HK-2 (cell line): ENCODE data around the gene IMP3.
A peak's percentile ranks its signal among the peaks of the same experiment; 100 is the strongest.

Experiments used
- DNase-seq: peaks from one replicate; pipeline ENCODE4 v3.0.0-alpha.2; 2018; ENCODE audit not compliant: unreplicated experiment

Gene IMP3

GRCh38 chr15:75672646-75673425 lies 32.8 kb upstream of the IMP3 start:
- no peak for DNase-seq

DNA sequence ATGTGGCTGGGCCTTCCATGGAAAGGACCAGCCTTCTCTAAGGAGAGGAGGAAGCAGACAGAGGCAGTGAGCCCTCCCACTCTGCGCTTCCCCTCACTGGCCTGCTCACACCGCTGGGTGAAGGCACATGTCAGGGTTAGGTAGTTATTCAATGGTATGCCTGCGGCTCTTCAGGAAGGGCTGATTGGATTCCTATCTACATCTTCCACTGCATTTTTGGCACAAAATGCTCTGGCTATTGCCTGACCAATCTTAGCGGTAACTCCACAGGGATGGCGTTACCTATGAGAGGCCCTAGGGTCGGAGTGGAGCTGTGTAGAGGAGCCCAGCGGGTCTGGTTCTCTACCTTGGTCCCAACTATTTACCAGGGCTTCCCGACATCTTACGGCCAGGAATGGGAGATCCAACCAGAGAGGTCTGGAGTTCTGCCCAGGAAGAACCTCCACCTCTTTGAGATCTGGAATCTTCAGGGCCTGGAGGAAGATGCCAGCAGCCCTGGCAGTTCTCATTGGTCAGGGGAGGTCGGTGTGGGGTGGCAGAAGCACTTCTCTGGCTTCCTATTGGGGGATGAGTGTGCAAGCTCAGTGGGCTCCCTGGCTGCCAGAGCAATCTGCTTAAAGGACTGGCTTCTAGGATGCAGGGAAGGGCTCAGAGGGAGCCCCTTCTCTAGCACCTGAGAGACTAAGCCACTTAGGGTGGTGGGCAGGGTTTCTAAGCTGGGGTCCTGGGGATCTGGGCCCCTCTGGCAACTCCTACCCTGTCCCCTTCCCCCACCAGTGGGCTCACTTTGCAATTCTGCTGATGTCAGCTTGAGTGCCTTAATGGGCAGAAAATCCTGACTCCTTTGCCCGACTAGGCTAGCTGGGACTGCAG lies 31.9 kb upstream of the IMP3 start:
- no peak for DNase-seq

- DNase-seq = no peak
Observed at GRCh38 chr15:75669879-75670212, 29.8 kb upstream of the IMP3 start.

- no peak for DNase-seq
Observed at GRCh38 chr15:75669191-75669878, 29.3 kb upstream of the IMP3 start.

DNA sequence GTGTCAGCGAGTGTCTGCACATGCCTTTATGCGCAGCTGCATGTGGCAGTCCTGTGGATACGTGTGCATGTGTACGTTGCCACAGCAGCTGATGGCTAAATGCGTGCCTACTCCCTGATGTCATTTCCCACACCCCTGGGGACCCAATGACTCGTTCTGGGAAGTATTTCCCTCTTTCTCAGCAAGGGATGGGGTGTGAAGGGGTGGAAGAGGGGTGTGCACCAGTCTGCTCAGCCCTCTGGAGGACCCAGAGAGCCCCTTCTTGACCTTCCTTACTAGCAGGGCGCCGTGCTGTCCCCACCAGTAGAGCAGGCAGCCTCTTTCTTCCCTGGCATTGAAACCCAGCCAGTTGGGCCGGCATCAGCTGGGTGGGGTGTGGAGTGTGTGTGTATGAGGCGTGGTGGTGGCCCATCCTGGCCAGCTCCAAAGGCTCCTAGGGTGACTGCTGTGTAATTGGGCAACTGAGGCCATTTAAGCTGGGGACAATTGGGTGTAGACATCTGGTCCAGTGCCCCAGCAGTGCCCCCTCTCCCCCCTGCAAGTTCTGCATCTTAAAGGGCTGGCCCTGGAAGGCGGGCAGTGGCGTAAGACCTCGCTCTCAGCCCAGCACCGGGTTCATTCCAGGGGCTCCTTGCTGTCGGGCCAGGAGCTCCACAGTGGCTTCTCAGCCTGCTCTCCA lies 26.9 kb upstream of the IMP3 start:
- DNase-seq = peak; percentile 66

- no peak for DNase-seq
Observed at GRCh38 chr15:75663931-75664421, 24.0 kb upstream of the IMP3 start.

GRCh38 chr15:75662823-75663519 lies 22.9 kb upstream of the IMP3 start:
- DNase-seq = no peak

GRCh38 chr15:75661756-75662140 lies 21.7 kb upstream of the IMP3 start:
- no peak for DNase-seq

GRCh38 chr15:75661100-75661755 lies 21.2 kb upstream of the IMP3 start:
- peak; percentile 87 for DNase-seq

DNA sequence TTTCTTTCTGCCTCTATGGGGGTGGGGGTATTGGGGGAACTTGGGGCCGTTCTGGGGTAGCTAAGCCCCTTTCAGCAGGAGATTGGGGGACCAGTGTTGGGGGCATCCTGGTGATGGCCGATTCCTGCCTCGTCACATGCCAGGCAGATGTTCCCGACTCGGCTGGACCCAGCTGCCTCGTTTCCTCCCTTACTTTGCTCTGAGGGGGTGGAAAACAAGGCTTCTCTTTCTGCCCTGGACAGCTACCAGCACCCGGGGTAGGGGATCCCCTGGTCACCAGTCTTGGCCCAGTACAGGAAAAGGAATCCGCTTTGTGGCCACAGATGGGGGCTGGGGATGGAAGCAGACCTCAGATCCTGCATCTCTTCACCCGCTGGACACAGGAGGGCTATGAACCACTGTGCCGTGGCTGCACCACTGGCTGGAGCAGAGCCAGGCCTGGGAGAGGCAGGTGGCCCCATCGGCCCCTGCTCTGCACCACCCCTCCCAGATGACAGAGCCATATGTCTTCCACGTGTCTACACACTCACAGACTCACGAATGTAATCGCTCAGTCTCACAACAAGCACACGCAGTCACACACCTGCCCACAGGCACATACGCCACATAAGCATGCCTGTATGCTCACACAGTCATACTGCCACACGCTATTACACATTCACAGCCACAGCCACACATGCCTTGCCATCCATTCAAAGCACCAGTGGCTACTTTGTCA lies 20.1 kb upstream of the IMP3 start:
- DNase-seq = no peak

- no peak for DNase-seq
Observed at GRCh38 chr15:75659141-75659771, 19.2 kb upstream of the IMP3 start.

DNA sequence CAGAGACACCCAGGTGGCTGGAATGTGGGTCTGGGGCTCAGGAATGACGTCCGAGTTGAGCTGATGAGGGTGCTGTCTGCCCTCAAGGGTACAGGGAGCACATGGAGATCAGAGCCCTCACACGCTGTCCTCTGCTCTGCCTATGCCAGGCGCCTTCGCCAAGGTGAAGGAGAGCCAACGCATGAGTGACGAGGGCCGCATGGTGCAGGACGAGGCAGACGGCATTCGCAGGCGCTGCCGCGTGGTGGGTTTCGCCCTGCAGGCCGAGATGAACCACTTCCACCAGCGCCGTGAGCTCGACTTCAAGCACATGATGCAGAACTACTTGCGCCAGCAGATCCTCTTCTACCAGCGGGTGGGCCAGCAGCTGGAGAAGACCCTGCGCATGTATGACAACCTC lies 16.8 kb upstream of the IMP3 start:
- DNase-seq = no peak

GRCh38 chr15:75656331-75656730 lies 16.3 kb upstream of the IMP3 start:
- no peak for DNase-seq

DNA sequence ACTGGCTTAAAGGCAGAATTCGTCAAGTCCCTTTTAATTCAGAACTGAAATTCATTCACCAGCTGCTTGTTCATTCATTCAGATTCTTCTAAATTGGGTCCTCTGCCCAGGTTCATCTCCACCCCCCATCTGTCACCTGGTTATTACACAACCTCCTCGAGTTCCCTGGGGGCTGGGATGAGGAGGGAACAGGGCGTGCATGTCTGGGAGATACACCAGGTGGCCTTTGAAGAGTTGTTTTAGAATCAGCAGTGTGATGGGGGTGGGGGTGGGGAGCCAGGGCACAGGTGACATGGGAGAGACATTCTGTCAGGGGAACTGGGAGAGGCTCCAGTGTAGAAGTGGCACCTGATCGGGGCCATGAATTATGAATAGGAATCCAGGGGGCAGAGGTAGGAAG lies 15.9 kb upstream of the IMP3 start:
- DNase-seq = no peak

GRCh38 chr15:75654201-75654907 lies 14.3 kb upstream of the IMP3 start:
- no peak for DNase-seq

DNA sequence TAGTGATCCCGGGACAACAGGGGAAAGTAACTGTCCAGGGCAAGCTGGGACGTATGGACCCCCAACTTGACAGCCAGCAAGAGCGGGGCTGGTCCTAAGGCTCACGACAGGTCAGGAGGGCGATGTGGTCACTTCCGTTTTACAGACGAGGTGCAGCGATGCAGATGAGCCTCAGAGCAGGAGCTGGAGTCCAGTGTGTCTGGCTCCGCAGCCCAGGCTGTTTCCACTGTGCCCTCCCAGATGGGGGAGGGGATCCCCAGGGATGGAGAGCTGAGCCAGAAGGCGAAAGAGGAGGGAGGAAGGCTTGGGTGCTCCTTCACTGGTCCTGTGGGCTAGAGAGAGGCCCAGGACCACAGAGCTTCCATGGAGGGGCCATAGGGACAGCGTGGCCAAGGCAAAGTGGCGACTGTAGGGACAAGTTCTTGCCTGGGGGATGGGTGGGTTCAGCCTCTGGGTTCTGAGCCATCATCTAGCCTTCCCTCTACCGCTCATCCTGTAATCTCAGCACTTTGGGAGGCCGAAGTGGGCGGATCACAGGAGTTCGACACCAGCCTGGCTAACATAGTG lies 13.4 kb upstream of the IMP3 start:
- DNase-seq = no peak

- DNase-seq = no peak
Observed at GRCh38 chr15:75651810-75652543, 12.0 kb upstream of the IMP3 start.
